Activated naive CD8-positive, alpha-beta T cell treated with anti-CD3 and anti-CD28 coated beads, Interleukin-2, amount 10 ng/mL, durations not matched to agents 7 days and 5 days (primary cell): ENCODE measurements around the gene RPS18. TPM values are rescaled to one million over a fixed set of nuclear protein-coding genes. Genes with fewer than 3 reads are reported as not detected.

ENCODE experiments used
- ATAC-seq: fragments of 150-1000 bp; cut with Tn5 transposase; one replicate; pipeline ENCODE4 v1.10.0; 2021; ENCODE audit warnings: low read depth, moderate library complexity
- POLR2A ChIA-PET: fragments of 350-600 bp; sonication (Branson Sonifier 250); formaldehyde crosslinking; loops from one replicate; lab custom pipeline; 2021; ENCODE audit warnings: antibody characterized with exemption; lab: Charles Lee
- DNase-seq: peaks from one replicate; pipeline ENCODE4 v3.0.0; 2021
- H3K27ac Mint-ChIP-seq: one replicate; pipeline ENCODE4 v1.8.0; 2022; ENCODE audit warnings: mild to moderate bottlenecking, mixed read lengths
- H3K27me3 Mint-ChIP-seq: one replicate; pipeline ENCODE4 v1.8.0; 2022; ENCODE audit warnings: mild to moderate bottlenecking, moderate library complexity, mixed read lengths
- H3K36me3 Mint-ChIP-seq: one replicate; pipeline ENCODE4 v1.8.0; 2021; ENCODE audit warnings: mild to moderate bottlenecking, mixed read lengths
- H3K4me1 Mint-ChIP-seq: one replicate; pipeline ENCODE4 v1.8.0; 2021; ENCODE audit warnings: mixed read lengths
- H3K4me3 Mint-ChIP-seq: one replicate; pipeline ENCODE4 v1.8.0; 2022; ENCODE audit warnings: mild to moderate bottlenecking, moderate library complexity, mixed read lengths
- H3K9me3 Mint-ChIP-seq: one replicate; pipeline ENCODE4 v1.8.0; 2021; ENCODE audit warnings: mixed read lengths
- total RNA-seq, 2 experiments: library from RNA; stranded (reverse); gene quantifications; one replicate each; pipeline ENCODE4 v1.2.3, GENCODE V29; 2021

Gene RPS18
- total RNA-seq, 2 experiments from 2014 or later = 3,300 to 3,409 TPM

DNA sequence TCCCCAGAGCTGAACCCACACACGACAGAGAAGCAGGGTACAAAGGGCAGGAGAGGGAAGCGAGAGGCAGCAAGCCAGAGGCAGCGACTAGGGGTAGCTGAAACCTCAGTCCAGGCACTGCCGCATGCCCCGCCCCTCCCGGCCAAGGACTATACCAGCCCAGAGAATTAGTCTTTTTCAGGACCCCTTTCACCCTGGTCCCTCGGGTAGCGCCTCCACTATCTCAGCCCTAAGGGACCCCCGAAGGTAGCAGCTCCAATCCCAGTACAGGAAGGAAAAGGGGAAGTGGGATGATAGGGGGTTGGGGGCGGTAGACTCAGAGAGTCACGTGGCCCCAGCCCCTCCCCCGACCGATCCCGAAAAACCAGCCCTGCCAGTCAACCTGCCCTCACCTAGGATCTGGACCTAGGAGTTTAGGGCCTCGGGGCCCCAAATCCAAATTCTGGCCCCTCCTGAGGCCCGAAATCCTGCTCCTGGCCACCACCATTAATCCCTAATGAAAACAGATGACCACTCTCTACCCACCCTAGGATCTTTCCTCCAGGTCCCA is 25.6 kb downstream of the RPS18 start:
- POLR2A ChIA-PET = interaction anchor here (0.6 to 5.8 kb wide), 9 partner anchors 9 to 128 kb away, joined by 3 to 69 read pairs (median 15); partner anchors contain the start of genes B3GALT4, PFDN6, RPS18 and TAPBP
- peak overlapping the region; percentile 65 for H3K4me3 Mint-ChIP-seq
- ATAC-seq (no peak), DNase-seq (no peak)
- H3K36me3 Mint-ChIP-seq = peaks cover 23% of the 10 kb centered on the region
- peak overlapping the region; percentile 54 for H3K27ac Mint-ChIP-seq
- no peaks in the 10 kb centered on the region for H3K9me3 Mint-ChIP-seq
- H3K27me3 Mint-ChIP-seq = no peaks in the 10 kb centered on the region
- H3K4me1 Mint-ChIP-seq = peaks cover 16% of the 10 kb centered on the region

GRCh38 chr6:33297956-33298772 is 26.3 kb downstream of the RPS18 start:
- Mint-ChIP-seq H3K4me3 (peak overlapping the region; percentile 99), H3K27ac (peak overlapping the region; percentile 99), H3K36me3 (peaks cover 22% of the 10 kb centered on the region), H3K27me3 (no peaks in the 10 kb centered on the region), H3K9me3 (no peaks in the 10 kb centered on the region), H3K4me1 (peaks cover 16% of the 10 kb centered on the region)
- DNase-seq (peak; percentile 63), ATAC-seq (peak; percentile 22)
- POLR2A ChIA-PET = interaction anchor here (0.6 to 5.8 kb wide), 16 partner anchors 9 to 1108 kb away, joined by 3 to 69 read pairs (median 6); partner anchors contain the start of genes B3GALT4, PBX2, PFDN6 and RPS18

GRCh38 chr6:33298773-33299236 is 26.9 kb downstream of the RPS18 start, which contains the start of gene RGL2:
TSS of gene RGL2 (minus strand) at chr6:33298942. CDS start at chr6:33298610, 332 bp downstream.
- H3K4me1 Mint-ChIP-seq = peaks cover 19% of the 10 kb centered on the region
- no peaks in the 10 kb centered on the region for H3K27me3 Mint-ChIP-seq
- ATAC-seq (peak; percentile 48), DNase-seq (peak; percentile 77)
- POLR2A ChIA-PET = interaction anchor here (0.9 to 5.8 kb wide), 18 partner anchors 9 to 1109 kb away, joined by 3 to 69 read pairs (median 6); partner anchors contain the start of genes B3GALT4, PBX2, PFDN6 and PHF1
- H3K4me3 Mint-ChIP-seq = peak within 1 kb of the TSS; percentile 99
- peaks cover 24% of the 10 kb centered on the region for H3K36me3 Mint-ChIP-seq
- H3K27ac Mint-ChIP-seq = peak within 1 kb of the TSS; percentile 99
- no peaks in the 10 kb centered on the region for H3K9me3 Mint-ChIP-seq

GRCh38 chr6:33299237-33299944 is 27.5 kb downstream of the RPS18 start:
- DNase-seq = peak; percentile 94
- H3K27ac Mint-ChIP-seq = peak overlapping the region; percentile 99
- peak overlapping the region; percentile 99 for H3K4me3 Mint-ChIP-seq
- peaks cover 26% of the 10 kb centered on the region for H3K36me3 Mint-ChIP-seq
- ATAC-seq = peak; percentile 85
- no peaks in the 10 kb centered on the region for H3K9me3 Mint-ChIP-seq
- H3K27me3 Mint-ChIP-seq = no peaks in the 10 kb centered on the region
- H3K4me1 Mint-ChIP-seq = peaks cover 20% of the 10 kb centered on the region
- POLR2A ChIA-PET = interaction anchor here (0.7 to 5.8 kb wide), 23 partner anchors 8 to 1109 kb away, joined by 3 to 69 read pairs (median 5); partner anchors contain the start of genes B3GALT4, PBX2, PFDN6 and PHF1

DNA sequence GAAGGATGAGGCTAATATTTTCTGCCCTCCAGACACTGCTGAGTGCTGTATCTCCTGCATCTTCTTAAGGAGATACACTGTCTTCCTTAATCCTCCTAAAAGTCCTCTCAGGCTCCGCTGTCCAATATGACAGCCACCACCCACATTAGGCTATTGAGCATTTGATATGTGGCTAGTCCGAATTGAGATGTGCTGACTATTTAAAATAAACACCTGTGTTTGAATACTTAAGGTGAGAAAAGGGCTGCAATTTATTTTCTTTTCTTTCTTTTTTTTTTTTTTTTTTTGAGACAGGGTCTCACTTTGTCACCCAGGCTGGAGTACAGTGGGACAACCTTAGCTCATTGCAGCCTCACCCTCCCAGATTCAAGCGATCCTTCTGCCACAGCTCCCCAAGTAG is 30.0 kb downstream of the RPS18 start:
- Mint-ChIP-seq H3K9me3 (no peaks in the 10 kb centered on the region), H3K4me1 (peaks cover 32% of the 10 kb centered on the region), H3K36me3 (peaks cover 26% of the 10 kb centered on the region), H3K27ac (no peak overlapping the region), H3K27me3 (no peaks in the 10 kb centered on the region), H3K4me3 (no peak overlapping the region)
- POLR2A ChIA-PET = interaction anchor here (0.6 to 5.8 kb wide), 8 partner anchors 9 to 79 kb away, joined by 4 to 44 read pairs (median 8); partner anchors contain the start of genes B3GALT4, PFDN6, RPS18 and TAPBP
- ATAC-seq (no peak), DNase-seq (no peak)

DNA sequence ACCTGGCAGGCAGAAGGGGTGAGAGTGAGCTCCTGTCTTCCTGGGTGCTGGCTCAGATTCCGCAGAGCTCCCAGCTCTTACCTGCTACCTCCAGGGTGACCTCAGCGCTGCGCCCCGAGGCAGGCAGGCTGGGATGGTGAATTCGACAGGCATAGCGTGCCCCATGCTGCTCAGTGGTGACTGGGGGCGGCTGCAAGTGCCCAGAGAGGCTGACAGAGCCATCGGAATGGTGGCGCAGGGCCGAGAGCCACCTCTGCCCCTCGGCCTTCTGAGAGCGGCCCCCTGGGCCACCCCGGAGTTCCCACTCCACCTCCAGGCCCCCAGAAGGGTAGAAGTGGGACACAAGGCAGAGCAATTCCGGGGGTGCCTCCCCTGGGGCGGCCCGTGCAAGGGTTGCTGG is 32.3 kb downstream of the RPS18 start:
- Mint-ChIP-seq H3K27ac (no peak overlapping the region), H3K4me1 (peaks cover 33% of the 10 kb centered on the region), H3K36me3 (peaks cover 27% of the 10 kb centered on the region), H3K27me3 (no peaks in the 10 kb centered on the region), H3K4me3 (no peak overlapping the region), H3K9me3 (no peaks in the 10 kb centered on the region)
- no peak for DNase-seq
- POLR2A ChIA-PET = interaction anchor here (1.3 kb wide), 1 partner anchor 27 kb away, joined by 3 read pairs; the partner anchor contains the start of gene B3GALT4
- no peak for ATAC-seq

DNA sequence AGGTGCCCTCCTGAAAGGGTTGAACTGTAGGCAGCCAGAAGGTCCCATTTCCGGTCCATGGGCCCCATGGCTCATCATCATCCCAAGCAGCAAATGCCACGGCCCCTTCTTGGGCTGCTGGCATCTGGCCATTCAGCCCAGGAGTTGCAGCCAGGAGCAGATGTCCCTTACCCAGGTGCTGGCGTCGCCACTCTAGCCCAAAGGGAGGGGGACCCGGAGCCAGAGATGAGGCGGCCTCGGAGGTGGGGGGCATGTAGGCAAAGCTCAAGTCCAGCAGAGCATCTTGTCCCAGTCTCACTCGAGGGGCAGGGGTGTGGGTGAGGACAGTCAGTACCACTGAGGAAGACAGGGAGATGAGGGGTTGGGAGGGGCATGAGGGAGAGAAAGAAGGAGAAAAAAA is 33.2 kb downstream of the RPS18 start:
- Mint-ChIP-seq H3K4me3 (no peak overlapping the region), H3K27me3 (no peaks in the 10 kb centered on the region), H3K4me1 (peaks cover 28% of the 10 kb centered on the region), H3K36me3 (peaks cover 22% of the 10 kb centered on the region), H3K27ac (peak overlapping the region; percentile 38), H3K9me3 (no peaks in the 10 kb centered on the region)
- DNase-seq (no peak), ATAC-seq (no peak)
- POLR2A ChIA-PET = no interaction called here

GRCh38 chr6:33306356-33306755 is 34.5 kb downstream of the RPS18 start:
- Mint-ChIP-seq H3K27ac (peak overlapping the region; percentile 26), H3K36me3 (peaks cover 19% of the 10 kb centered on the region), H3K4me1 (peaks cover 26% of the 10 kb centered on the region), H3K27me3 (no peaks in the 10 kb centered on the region), H3K4me3 (no peak overlapping the region), H3K9me3 (no peaks in the 10 kb centered on the region)
- DNase-seq (no peak), ATAC-seq (no peak)
- POLR2A ChIA-PET = no interaction called here

GRCh38 chr6:33312361-33313104 is 40.7 kb downstream of the RPS18 start:
- peak; percentile 34 for ATAC-seq
- Mint-ChIP-seq H3K4me3 (peak overlapping the region; percentile 98), H3K27me3 (no peaks in the 10 kb centered on the region), H3K27ac (peak overlapping the region; percentile 97), H3K4me1 (peaks cover 38% of the 10 kb centered on the region), H3K9me3 (no peaks in the 10 kb centered on the region), H3K36me3 (peaks cover 36% of the 10 kb centered on the region)
- POLR2A ChIA-PET = interaction anchor here (0.5 to 2.8 kb wide), 15 partner anchors 13 to 341 kb away, joined by 3 to 62 read pairs (median 3); partner anchors contain the start of genes B3GALT4, BAK1, CUTA and PFDN6
- peak; percentile 71 for DNase-seq

GRCh38 chr6:33313105-33313708 is 41.3 kb downstream of the RPS18 start:
- Mint-ChIP-seq H3K27ac (peak overlapping the region; percentile 97), H3K36me3 (peaks cover 36% of the 10 kb centered on the region), H3K9me3 (no peaks in the 10 kb centered on the region), H3K4me1 (peaks cover 40% of the 10 kb centered on the region), H3K4me3 (peak overlapping the region; percentile 98), H3K27me3 (no peaks in the 10 kb centered on the region)
- ATAC-seq (peak; percentile 2), DNase-seq (peak; percentile 68)
- POLR2A ChIA-PET = interaction anchor here (0.6 to 2.8 kb wide), 15 partner anchors 12 to 341 kb away, joined by 3 to 62 read pairs (median 5); partner anchors contain the start of genes B3GALT4, BAK1, CUTA and PFDN6

- Mint-ChIP-seq H3K27ac (peak within 1 kb of the TSS; percentile 97), H3K4me3 (peak within 1 kb of the TSS; percentile 98), H3K36me3 (peaks cover 38% of the 10 kb centered on the region), H3K9me3 (no peaks in the 10 kb centered on the region), H3K4me1 (peaks cover 43% of the 10 kb centered on the region), H3K27me3 (no peaks in the 10 kb centered on the region)
- peak; percentile 82 for DNase-seq
- ATAC-seq = peak; percentile 51
- POLR2A ChIA-PET = interaction anchor here (0.6 to 2.8 kb wide), 16 partner anchors 11 to 342 kb away, joined by 3 to 62 read pairs (median 4); partner anchors contain the start of genes B3GALT4, BAK1, CUTA and PFDN6
Observed at GRCh38 chr6:33313709-33314514, 42.0 kb downstream of the RPS18 start, which contains the start of gene TAPBP. TSS of gene TAPBP (minus strand) at chr6:33314078. CDS start at chr6:33314041, 37 bp downstream.
